ENCODE results near the gene KCNA3.

KCNA3 gene

DNA sequence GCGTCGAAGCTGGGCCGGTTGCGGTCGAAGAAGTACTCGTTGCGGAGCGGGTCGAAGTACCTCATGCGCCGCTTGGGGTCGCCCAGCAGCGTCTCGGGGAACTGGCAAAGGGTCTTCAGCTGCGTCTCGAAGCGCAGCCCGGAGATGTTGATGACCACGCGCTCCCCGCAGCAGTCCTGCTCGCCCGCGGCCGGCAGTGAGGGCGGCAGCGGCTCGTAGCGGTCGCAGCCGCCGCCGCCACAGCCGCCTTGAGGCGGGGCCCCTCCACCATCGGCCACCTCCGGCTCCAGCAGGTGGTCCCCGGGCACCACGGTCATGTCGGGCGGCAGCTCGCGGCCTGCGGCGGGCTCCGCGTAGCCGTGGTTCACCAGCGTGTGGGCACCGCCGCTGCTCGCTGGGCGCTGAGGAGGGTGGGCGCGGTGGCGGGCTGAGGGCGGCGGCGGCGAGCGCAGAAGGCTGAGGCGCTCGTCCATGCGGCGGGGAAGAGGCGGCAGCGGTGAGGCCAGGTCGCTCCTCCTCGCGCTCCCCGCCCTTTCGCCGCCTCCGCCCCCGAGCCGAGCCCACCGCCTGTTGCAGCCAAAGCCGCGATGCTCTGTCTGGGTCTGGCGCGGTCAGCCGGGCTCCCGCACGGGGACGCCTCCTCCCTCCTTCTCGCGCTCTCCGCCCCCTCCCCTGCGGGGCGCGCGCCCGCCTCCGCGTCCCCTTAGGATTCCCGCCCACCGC is at the start of gene KCNA3:
TSS of gene KCNA3 (minus strand) at position 604 of the 723 bp plus-strand sequence. CDS start at position 473, 131 bp downstream.
- DNase-seq (ENCODE audit: low read depth) = no peak

DNA sequence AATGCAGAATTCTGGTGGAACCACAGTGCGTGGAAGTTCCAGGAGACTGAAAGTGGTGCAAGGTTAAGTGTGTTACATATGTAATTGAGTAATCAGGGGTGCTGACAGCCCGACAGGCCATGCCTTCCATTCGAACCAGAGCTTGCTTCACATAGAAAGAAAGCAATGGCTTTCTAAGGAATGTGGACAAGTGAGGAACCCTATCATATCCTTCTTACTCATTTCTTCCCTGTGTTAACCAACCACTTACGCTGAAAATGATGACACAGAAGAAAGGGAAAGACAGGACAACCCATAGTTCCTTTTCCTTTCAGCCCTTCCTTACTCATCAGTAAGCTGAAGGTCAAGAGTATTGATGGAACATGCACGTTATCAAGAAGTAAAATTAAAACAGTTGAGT is 48.1 kb upstream of the KCNA3 start:
- no peak for DNase-seq (ENCODE audit: low read depth)

GRCh38 chr1:110719908-110720307 is 45.2 kb upstream of the KCNA3 start:
- DNase-seq (ENCODE audit: low read depth) = no peak

DNA sequence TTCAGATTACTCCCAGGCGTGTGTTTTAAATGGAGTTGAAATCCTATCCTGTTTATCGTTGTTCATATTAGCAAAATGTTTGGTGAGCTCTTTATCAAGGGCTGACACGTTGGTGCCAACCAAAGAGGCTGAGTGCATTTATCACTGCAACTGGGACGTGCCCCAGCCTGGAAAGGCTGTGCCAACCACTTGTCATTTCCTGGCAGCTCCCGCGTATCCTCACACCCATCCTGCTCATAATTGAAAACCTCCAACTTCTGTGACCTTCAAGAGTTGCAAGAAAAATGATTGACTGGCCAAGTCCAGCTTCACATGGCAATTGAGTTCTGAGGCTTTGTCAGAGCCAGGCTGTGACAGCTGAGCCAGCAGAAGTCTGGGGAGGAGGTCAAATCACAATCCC is 43.7 kb upstream of the KCNA3 start:
- no peak for DNase-seq (ENCODE audit: low read depth)

- no peak for DNase-seq (ENCODE audit: low read depth)
These were observed 42.4 kb upstream of the KCNA3 start for GRCh38 chr1:110717179-110717578.

- DNase-seq (ENCODE audit: low read depth) = no peak
These were observed 39.7 kb upstream of the KCNA3 start for GRCh38 chr1:110714374-110714995.

- DNase-seq (ENCODE audit: low read depth) = no peak
These were observed 38.5 kb upstream of the KCNA3 start for GRCh38 chr1:110713221-110713620.

GRCh38 chr1:110710314-110710713 is 35.6 kb upstream of the KCNA3 start:
- DNase-seq (ENCODE audit: low read depth) = no peak

GRCh38 chr1:110708974-110709440 is 34.3 kb upstream of the KCNA3 start:
- no peak for DNase-seq (ENCODE audit: low read depth)

- DNase-seq (ENCODE audit: low read depth) = no peak
These were observed 32.5 kb upstream of the KCNA3 start for GRCh38 chr1:110707232-110707631.

GRCh38 chr1:110706621-110707020 is 31.9 kb upstream of the KCNA3 start:
- DNase-seq (ENCODE audit: low read depth) = no peak

DNA sequence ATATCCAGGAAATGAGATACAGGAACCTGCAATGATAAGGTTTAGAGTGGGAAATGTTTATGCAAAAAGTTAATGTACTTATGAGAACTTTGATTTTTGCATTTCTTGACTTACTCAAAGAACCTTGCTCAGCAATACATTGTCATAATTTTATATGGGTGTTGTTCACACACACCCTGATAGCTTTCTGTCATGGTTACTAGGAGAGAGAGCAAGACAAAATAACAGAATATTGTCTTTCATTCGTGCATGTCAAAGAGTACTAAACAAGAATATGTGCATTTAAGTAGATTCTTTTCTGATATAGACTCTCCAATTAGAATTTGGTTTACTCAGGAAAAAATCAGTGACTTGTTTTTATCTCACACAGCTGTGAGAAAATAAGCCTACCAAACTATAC is 27.5 kb upstream of the KCNA3 start:
- no peak for DNase-seq (ENCODE audit: low read depth)

GRCh38 chr1:110700767-110701166 is 26.0 kb upstream of the KCNA3 start:
- no peak for DNase-seq (ENCODE audit: low read depth)

DNA sequence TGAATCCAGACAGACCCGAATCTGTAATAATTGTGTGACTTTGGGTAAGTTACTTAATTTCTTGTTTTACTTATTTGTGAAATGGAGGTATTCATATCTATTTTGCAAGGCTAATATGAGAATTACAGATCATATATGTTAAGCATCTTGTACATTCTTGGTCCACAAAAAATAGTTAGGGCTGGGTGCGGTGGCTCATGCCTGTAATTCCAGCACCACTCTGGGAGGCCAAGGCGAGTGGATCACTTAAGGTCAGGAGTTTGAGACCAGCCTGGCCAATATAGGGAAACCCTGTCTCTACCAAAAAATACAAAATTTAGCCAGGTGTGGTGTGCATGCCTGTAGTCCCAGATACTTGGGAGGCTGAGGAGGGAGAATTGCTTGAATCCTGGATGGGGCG is 22.9 kb upstream of the KCNA3 start:
- DNase-seq (ENCODE audit: low read depth) = no peak

GRCh38 chr1:110696818-110697217 is 22.1 kb upstream of the KCNA3 start:
- no peak for DNase-seq (ENCODE audit: low read depth)

DNA sequence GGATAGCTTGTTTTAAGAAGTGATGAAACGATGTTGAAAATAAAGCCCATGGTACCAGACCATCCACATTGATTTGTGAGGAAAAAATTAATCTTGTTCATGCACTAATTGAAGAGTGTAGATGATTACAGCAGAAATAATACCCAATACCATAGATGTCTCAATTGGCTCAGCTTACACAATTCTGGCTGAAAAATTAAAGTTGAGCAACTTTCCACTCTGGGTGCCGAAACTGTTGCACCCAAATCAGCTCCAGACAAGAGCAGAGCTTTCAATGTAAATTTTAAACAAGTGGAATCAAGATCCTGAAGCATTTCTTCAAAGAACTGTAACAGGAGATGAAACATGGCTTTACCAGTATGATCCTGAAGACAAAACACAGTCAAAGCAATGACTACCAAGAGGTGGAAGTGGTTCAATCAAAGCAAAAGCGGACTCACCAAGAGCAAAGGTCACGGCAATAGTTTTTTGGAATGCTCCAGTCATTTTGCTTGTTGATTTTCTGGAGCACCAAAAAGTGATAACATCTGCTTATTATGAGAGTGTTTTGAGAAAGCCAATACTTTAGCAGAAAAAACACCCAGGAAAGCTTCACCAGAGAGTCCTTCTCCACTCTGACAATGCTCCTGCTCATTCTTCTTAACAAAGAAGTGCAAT is 16.1 kb upstream of the KCNA3 start:
- no peak for DNase-seq (ENCODE audit: low read depth)

DNA sequence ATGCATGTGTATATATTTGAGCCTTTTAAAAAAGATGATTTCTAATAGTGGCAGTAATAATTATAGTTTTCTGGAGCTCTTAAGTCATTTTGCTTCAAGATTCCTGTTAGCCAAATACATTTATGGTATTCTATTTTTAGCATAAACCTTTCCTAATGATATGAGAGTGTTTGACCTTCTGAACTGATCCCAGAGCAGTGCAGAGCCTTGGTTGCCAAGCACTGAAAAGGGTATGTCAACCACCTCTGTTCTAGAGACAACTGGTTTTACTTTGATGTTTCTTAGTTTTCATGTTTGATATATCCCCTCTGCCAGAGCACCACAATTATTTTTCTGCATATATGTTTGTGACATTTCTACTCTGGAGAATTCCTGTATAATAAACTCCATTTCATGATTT is 15.1 kb upstream of the KCNA3 start:
- no peak for DNase-seq (ENCODE audit: low read depth)

GRCh38 chr1:110688514-110688913 is 13.8 kb upstream of the KCNA3 start:
- DNase-seq (ENCODE audit: low read depth) = no peak

DNA sequence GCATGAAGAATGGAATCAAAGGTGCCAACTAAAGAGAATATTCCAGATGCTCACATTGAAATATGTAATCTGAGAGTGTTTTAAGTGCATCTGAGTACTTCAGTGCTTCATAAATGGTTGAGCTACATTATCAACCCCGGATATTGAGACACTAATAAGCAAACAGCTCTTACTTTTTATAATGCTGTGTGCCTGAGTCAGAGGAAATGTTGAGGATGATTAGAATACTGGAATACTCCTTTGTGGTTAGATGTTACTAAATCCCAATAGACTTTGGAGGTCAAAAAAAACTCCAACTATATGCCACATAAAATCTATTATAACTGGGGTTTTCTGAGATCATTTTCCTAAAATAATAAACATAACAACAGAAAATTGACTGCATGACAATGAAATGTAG is 12.5 kb upstream of the KCNA3 start:
- peak; percentile 82 for DNase-seq (ENCODE audit: low read depth)

- no peak for DNase-seq (ENCODE audit: low read depth)
These were observed 11.4 kb upstream of the KCNA3 start for GRCh38 chr1:110686188-110686587.

GRCh38 chr1:110684491-110684890 is 9.8 kb upstream of the KCNA3 start:
- DNase-seq (ENCODE audit: low read depth) = no peak

GRCh38 chr1:110682898-110683297 is 8.2 kb upstream of the KCNA3 start:
- no peak for DNase-seq (ENCODE audit: low read depth)

GRCh38 chr1:110680036-110680735 is 5.4 kb upstream of the KCNA3 start:
- DNase-seq (ENCODE audit: low read depth) = no peak

Measured in HS-5 (cell line).